ENCODE results near the gene KRTCAP2.

- TF ChIP-seq, protein P1, sequence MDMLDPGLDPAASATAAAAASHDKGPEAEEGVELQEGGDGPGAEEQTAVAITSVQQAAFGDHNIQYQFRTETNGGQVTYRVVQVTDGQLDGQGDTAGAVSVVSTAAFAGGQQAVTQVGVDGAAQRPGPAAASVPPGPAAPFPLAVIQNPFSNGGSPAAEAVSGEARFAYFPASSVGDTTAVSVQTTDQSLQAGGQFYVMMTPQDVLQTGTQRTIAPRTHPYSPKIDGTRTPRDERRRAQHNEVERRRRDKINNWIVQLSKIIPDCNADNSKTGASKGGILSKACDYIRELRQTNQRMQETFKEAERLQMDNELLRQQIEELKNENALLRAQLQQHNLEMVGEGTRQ (IDR thresholded peaks at IDR 0.05; ENCODE audit: borderline replicate concordance, low read depth, low read length) = no peak
- TF ChIP-seq POLR2AphosphoS5 (IDR thresholded peaks at IDR 0.05; ENCODE audit: low read depth, low read length) (no peak), RXRA (IDR thresholded peaks at IDR 0.05; ENCODE audit: borderline replicate concordance, low read depth) (no peak), SIN3A (IDR thresholded peaks at IDR 0.05; ENCODE audit: borderline replicate concordance, low read depth, low read length) (no peak), EZH2phosphoT487 (IDR thresholded peaks at IDR 0.05; ENCODE audit: borderline replicate concordance, low read depth) (no peak), TAF1 (IDR thresholded peaks at IDR 0.05; ENCODE audit: borderline replicate concordance, low read depth, low read length) (no peak), YY1 (IDR thresholded peaks at IDR 0.05; ENCODE audit: low read depth) (no peak), RFX5 (IDR thresholded peaks at IDR 0.05; ENCODE audit: low read length) (no peak)
- TF ChIP-seq, protein P2, sequence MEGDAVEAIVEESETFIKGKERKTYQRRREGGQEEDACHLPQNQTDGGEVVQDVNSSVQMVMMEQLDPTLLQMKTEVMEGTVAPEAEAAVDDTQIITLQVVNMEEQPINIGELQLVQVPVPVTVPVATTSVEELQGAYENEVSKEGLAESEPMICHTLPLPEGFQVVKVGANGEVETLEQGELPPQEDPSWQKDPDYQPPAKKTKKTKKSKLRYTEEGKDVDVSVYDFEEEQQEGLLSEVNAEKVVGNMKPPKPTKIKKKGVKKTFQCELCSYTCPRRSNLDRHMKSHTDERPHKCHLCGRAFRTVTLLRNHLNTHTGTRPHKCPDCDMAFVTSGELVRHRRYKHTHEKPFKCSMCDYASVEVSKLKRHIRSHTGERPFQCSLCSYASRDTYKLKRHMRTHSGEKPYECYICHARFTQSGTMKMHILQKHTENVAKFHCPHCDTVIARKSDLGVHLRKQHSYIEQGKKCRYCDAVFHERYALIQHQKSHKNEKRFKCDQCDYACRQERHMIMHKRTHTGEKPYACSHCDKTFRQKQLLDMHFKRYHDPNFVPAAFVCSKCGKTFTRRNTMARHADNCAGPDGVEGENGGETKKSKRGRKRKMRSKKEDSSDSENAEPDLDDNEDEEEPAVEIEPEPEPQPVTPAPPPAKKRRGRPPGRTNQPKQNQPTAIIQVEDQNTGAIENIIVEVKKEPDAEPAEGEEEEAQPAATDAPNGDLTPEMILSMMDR (IDR thresholded peaks at IDR 0.05) = no peak
Observed at GRCh38 chr1:155182052-155182550, 9.0 kb upstream of the KRTCAP2 start.
